Breast epithelium (tissue), 4 donors: ENCODE measurements around the gene AMBP. TPM values are rescaled to one million over a fixed set of nuclear protein-coding genes. Genes with fewer than 3 reads are reported as not detected.
"Not testable (repeated sequence)": the region's sequence is repeated elsewhere in the genome, so short reads cannot be mapped to it uniquely, and the experiment has no call there.

Experiments
- DNase-seq, 2 donors: peaks; one replicate each; pipeline ENCODE4 v3.0.0-alpha.2; 2019; ENCODE audit warnings: low spot score in 2 of 2
- H3K27ac ChIP-seq, 2 donors: fragments of 200-600 bp; sonication (generic) in 1 of 2; one replicate each; pipeline ENCODE4 v1.5.1; 2016 to 2019; ENCODE audit warnings: mild to moderate bottlenecking in 1 of 2
- H3K27me3 ChIP-seq, 2 donors: fragments of 200-600 bp; sonication (generic) in 1 of 2; one replicate each; pipeline versions ENCODE4 v1.5.1 to v1.6.0; 2017 to 2019; ENCODE audit warnings: control low read depth in 1 of 2, mild to moderate bottlenecking in 1 of 2
- H3K36me3 ChIP-seq: fragments of 200-600 bp; one replicate; pipeline ENCODE4 v1.5.1; 2019
- H3K4me1 ChIP-seq, 2 donors: fragments of 200-600 bp; sonication (generic); one replicate each; pipeline ENCODE4 v1.5.1; 2016 to 2019; ENCODE audit warnings: control low read depth in 1 of 2
- H3K4me3 ChIP-seq, 3 donors: fragments of 200-600 bp; sonication (generic); 1 replicate in 2 of 3; 2 replicates in 1 of 3; pipeline ENCODE4 v1.5.1; 2016 to 2019; ENCODE audit warnings: mild to moderate bottlenecking in 3 of 3, moderate library complexity in 2 of 3
- H3K9me3 ChIP-seq, 2 donors: fragments of 200-600 bp; sonication (generic) in 1 of 2; one replicate each; pipeline ENCODE4 v1.5.1; 2016 to 2019; ENCODE audit warnings: control low read depth in 1 of 2
- CTCF ChIP-seq, 3 donors: fragments of 450-650 bp; IDR thresholded peaks; one replicate each; pipeline ENCODE4 v1.5.1; 2016 to 2017; ENCODE audit warnings: antibody characterized with exemption in 3 of 3, mild to moderate bottlenecking in 3 of 3, moderate library complexity in 3 of 3
- POLR2A ChIP-seq: fragments of 450-650 bp; IDR thresholded peaks from one replicate; pipeline ENCODE4 v1.6.1; 2016; ENCODE audit warnings: antibody characterized with exemption, mild to moderate bottlenecking, moderate library complexity
- POLR2AphosphoS5 ChIP-seq, 3 donors: sonication (generic); formaldehyde crosslinking; IDR thresholded peaks; one replicate each; pipeline ENCODE4 v1.6.1; 2017; ENCODE audit warnings: antibody characterized with exemption in 3 of 3
- intact Hi-C: fragments of 100-400 bp; cut with DNase I; formaldehyde crosslinking; loops from one replicate; pipeline ENCODE4 v1.15.1; 2023; ENCODE audit warnings: low total_unique reads
- total RNA-seq, 3 donors: library from RNA; depleted of rRNA; stranded (reverse); fragments of >200 nt; gene quantifications; one replicate each; pipeline ENCODE4 v1.1.0, GENCODE V29; 2016

AMBP gene
- total RNA-seq, 3 donors from 2014 or later = 0.66 TPM; not detected in 2

GRCh38 chr9:114046875-114047274 is 31.2 kb downstream of the AMBP start:
- H3K36me3 ChIP-seq = no peaks in the 10 kb centered on the region
- H3K4me1 ChIP-seq = no peaks in the 10 kb centered on the region
- H3K4me3 ChIP-seq = no peak overlapping the region
- TF ChIP-seq POLR2A (no peak), POLR2AphosphoS5 (IDR thresholded peaks at IDR 0.05) (no peak), CTCF (IDR thresholded peaks at IDR 0.05) (no peak)
- no peaks in the 10 kb centered on the region for H3K27me3 ChIP-seq
- H3K27ac ChIP-seq = no peak overlapping the region
- intact Hi-C loops = no loop called here
- H3K9me3 ChIP-seq = peaks cover 0 to 7% of the 10 kb centered on the region in 2 donors
- DNase-seq = no peak

GRCh38 chr9:114046237-114046755 is 31.8 kb downstream of the AMBP start:
- Histone ChIP-seq H3K27me3 (no peaks in the 10 kb centered on the region), H3K36me3 (no peaks in the 10 kb centered on the region), H3K9me3 (peaks cover 0 to 7% of the 10 kb centered on the region in 2 donors), H3K4me3 (no peak overlapping the region), H3K27ac (no peak overlapping the region), H3K4me1 (no peaks in the 10 kb centered on the region)
- intact Hi-C loops = no loop called here
- no peak for TF ChIP-seq CTCF (IDR thresholded peaks at IDR 0.05)
- no peak for TF ChIP-seq POLR2A
- TF ChIP-seq POLR2AphosphoS5 (IDR thresholded peaks at IDR 0.05) = no peak
- no peak for DNase-seq

- DNase-seq, H3K27ac ChIP-seq, intact Hi-C loops, H3K4me1 ChIP-seq, H3K4me3 ChIP-seq, H3K36me3 ChIP-seq, H3K27me3 ChIP-seq, H3K9me3 ChIP-seq: not testable (repeated sequence)
These were observed 34.4 kb downstream of the AMBP start for GRCh38 chr9:114043660-114044059.

GRCh38 chr9:114039484-114039883 is 38.6 kb downstream of the AMBP start:
- Histone ChIP-seq H3K36me3 (no peaks in the 10 kb centered on the region), H3K27me3 (no peaks in the 10 kb centered on the region), H3K4me3 (no peak overlapping the region), H3K4me1 (no peaks in the 10 kb centered on the region), H3K9me3 (peaks cover 0 to 7% of the 10 kb centered on the region in 2 donors), H3K27ac (no peak overlapping the region)
- DNase-seq = peak in 1 of 2 donors; percentile 6
- intact Hi-C loops = no loop called here
- TF ChIP-seq POLR2AphosphoS5 (IDR thresholded peaks at IDR 0.05) (no peak), CTCF (IDR thresholded peaks at IDR 0.05) (no peak), POLR2A (no peak)

GRCh38 chr9:114038724-114039313 is 39.3 kb downstream of the AMBP start:
- H3K4me1 ChIP-seq = no peaks in the 10 kb centered on the region
- peaks cover 0 to 7% of the 10 kb centered on the region in 2 donors for H3K9me3 ChIP-seq
- no peak overlapping the region for H3K27ac ChIP-seq
- peak in 1 of 2 donors; percentile 33 for DNase-seq
- no peaks in the 10 kb centered on the region for H3K27me3 ChIP-seq
- no peak overlapping the region for H3K4me3 ChIP-seq
- TF ChIP-seq POLR2AphosphoS5 (IDR thresholded peaks at IDR 0.05) (no peak), CTCF (IDR thresholded peaks at IDR 0.05) (no peak), POLR2A (no peak)
- intact Hi-C loops = no loop called here
- H3K36me3 ChIP-seq = no peaks in the 10 kb centered on the region
